IPS-18a (cell line): ENCODE data around the gene HLF.
A peak's percentile ranks its signal among the peaks of the same experiment; 100 is the strongest.

Source experiments
- H3K27ac ChIP-seq: one replicate; pipeline ENCODE4 v1.5.1; 2013; ENCODE audit warnings: low read length
- H3K27me3 ChIP-seq: one replicate; pipeline ENCODE4 v1.6.1; 2013; ENCODE audit warnings: mild to moderate bottlenecking, low read length; ENCODE audit not compliant: control insufficient read depth, insufficient read depth
- H3K36me3 ChIP-seq: one replicate; pipeline ENCODE4 v1.6.1; 2013; ENCODE audit warnings: low read depth, low read length; ENCODE audit not compliant: control insufficient read depth
- H3K4me1 ChIP-seq: one replicate; pipeline ENCODE4 v1.6.1; 2013; ENCODE audit warnings: low read depth, low read length; ENCODE audit not compliant: control insufficient read depth
- H3K4me3 ChIP-seq: one replicate; pipeline ENCODE4 v1.5.1; 2013; ENCODE audit warnings: low read length
- H3K9ac ChIP-seq: one replicate; pipeline ENCODE4 v1.6.1; 2013; ENCODE audit warnings: mild to moderate bottlenecking, low read length, moderate library complexity
- H3K9me3 ChIP-seq: one replicate; pipeline ENCODE4 v1.6.1; 2013; ENCODE audit warnings: low read depth, low read length; ENCODE audit not compliant: control insufficient read depth

Gene HLF

GRCh38 chr17:55334285-55334684 is 69.5 kb downstream of the HLF start:
- no peaks in the 10 kb centered on the region for H3K27me3 ChIP-seq
- peaks cover 11% of the 10 kb centered on the region for H3K4me1 ChIP-seq
- H3K36me3 ChIP-seq: no peaks in the 10 kb centered on the region
- H3K27ac ChIP-seq: no peak overlapping the region
- H3K9me3 ChIP-seq: no peaks in the 10 kb centered on the region
- no peak overlapping the region for H3K9ac ChIP-seq
- no peak overlapping the region for H3K4me3 ChIP-seq

- H3K4me1 ChIP-seq: peaks cover 11% of the 10 kb centered on the region
- no peaks in the 10 kb centered on the region for H3K9me3 ChIP-seq
- no peaks in the 10 kb centered on the region for H3K36me3 ChIP-seq
- H3K27ac ChIP-seq: no peak overlapping the region
- H3K4me3 ChIP-seq: peak overlapping the region; percentile 31
- no peaks in the 10 kb centered on the region for H3K27me3 ChIP-seq
- no peak overlapping the region for H3K9ac ChIP-seq
Measured at GRCh38 chr17:55334881-55335540, 70.3 kb downstream of the HLF start.

GRCh38 chr17:55335625-55336024 is 70.9 kb downstream of the HLF start:
- peaks cover 11% of the 10 kb centered on the region for H3K4me1 ChIP-seq
- no peaks in the 10 kb centered on the region for H3K27me3 ChIP-seq

GRCh38 chr17:55336426-55336825 is 71.7 kb downstream of the HLF start:
- Histone ChIP-seq H3K27ac (no peak overlapping the region), H3K9ac (no peak overlapping the region), H3K9me3 (no peaks in the 10 kb centered on the region), H3K4me3 (no peak overlapping the region), H3K4me1 (peaks cover 11% of the 10 kb centered on the region), H3K36me3 (no peaks in the 10 kb centered on the region), H3K27me3 (no peaks in the 10 kb centered on the region)

More at GRCh38 chr17:55335625-55336024, 70.9 kb downstream of the HLF start:
- H3K9ac ChIP-seq: no peak overlapping the region
- H3K36me3 ChIP-seq: no peaks in the 10 kb centered on the region
- H3K27ac ChIP-seq: no peak overlapping the region
- no peaks in the 10 kb centered on the region for H3K9me3 ChIP-seq
- peak overlapping the region; percentile 31 for H3K4me3 ChIP-seq

GRCh38 chr17:55340176-55340575 is 75.4 kb downstream of the HLF start:
- Histone ChIP-seq H3K27ac (no peak overlapping the region), H3K27me3 (no peaks in the 10 kb centered on the region), H3K4me1 (peaks cover 7% of the 10 kb centered on the region), H3K9ac (no peak overlapping the region), H3K36me3 (no peaks in the 10 kb centered on the region), H3K9me3 (no peaks in the 10 kb centered on the region), H3K4me3 (no peak overlapping the region)

- Histone ChIP-seq H3K4me1 (peaks cover 2% of the 10 kb centered on the region), H3K27ac (no peak overlapping the region), H3K9ac (no peak overlapping the region)
Measured at GRCh38 chr17:55340686-55341085, 75.9 kb downstream of the HLF start.

GRCh38 chr17:55341432-55341831 is 76.7 kb downstream of the HLF start:
- Histone ChIP-seq H3K36me3 (no peaks in the 10 kb centered on the region), H3K4me3 (no peak overlapping the region), H3K9me3 (no peaks in the 10 kb centered on the region), H3K27me3 (no peaks in the 10 kb centered on the region), H3K4me1 (no peaks in the 10 kb centered on the region), H3K27ac (no peak overlapping the region), H3K9ac (no peak overlapping the region)

More at GRCh38 chr17:55340686-55341085, 75.9 kb downstream of the HLF start:
- no peaks in the 10 kb centered on the region for H3K36me3 ChIP-seq
- H3K27me3 ChIP-seq: no peaks in the 10 kb centered on the region
- H3K4me3 ChIP-seq: no peak overlapping the region
- no peaks in the 10 kb centered on the region for H3K9me3 ChIP-seq

- Histone ChIP-seq H3K9me3 (no peaks in the 10 kb centered on the region), H3K4me1 (no peaks in the 10 kb centered on the region), H3K36me3 (no peaks in the 10 kb centered on the region), H3K27ac (no peak overlapping the region), H3K9ac (no peak overlapping the region), H3K27me3 (no peaks in the 10 kb centered on the region), H3K4me3 (no peak overlapping the region)
Measured at GRCh38 chr17:55342800-55343585, 78.2 kb downstream of the HLF start.

GRCh38 chr17:55343900-55344513 is 79.2 kb downstream of the HLF start:
- no peak overlapping the region for H3K4me3 ChIP-seq
- H3K36me3 ChIP-seq: no peaks in the 10 kb centered on the region
- no peaks in the 10 kb centered on the region for H3K4me1 ChIP-seq
- H3K27me3 ChIP-seq: no peaks in the 10 kb centered on the region
- H3K27ac ChIP-seq: no peak overlapping the region
- no peak overlapping the region for H3K9ac ChIP-seq
- H3K9me3 ChIP-seq: no peaks in the 10 kb centered on the region

- H3K27ac ChIP-seq: no peak overlapping the region
- no peaks in the 10 kb centered on the region for H3K9me3 ChIP-seq
- no peak overlapping the region for H3K4me3 ChIP-seq
- H3K36me3 ChIP-seq: no peaks in the 10 kb centered on the region
- H3K27me3 ChIP-seq: no peaks in the 10 kb centered on the region
- H3K9ac ChIP-seq: no peak overlapping the region
- H3K4me1 ChIP-seq: no peaks in the 10 kb centered on the region
Measured at GRCh38 chr17:55344514-55344997, 79.8 kb downstream of the HLF start.

- H3K27ac ChIP-seq: no peak overlapping the region
- H3K9ac ChIP-seq: no peak overlapping the region
- H3K36me3 ChIP-seq: no peaks in the 10 kb centered on the region
- no peaks in the 10 kb centered on the region for H3K9me3 ChIP-seq
- no peak overlapping the region for H3K4me3 ChIP-seq
- H3K4me1 ChIP-seq: no peaks in the 10 kb centered on the region
- H3K27me3 ChIP-seq: no peaks in the 10 kb centered on the region
Measured at GRCh38 chr17:55345132-55345531, 80.4 kb downstream of the HLF start.
